Measurements from ENCODE around the gene NR2C2. TPM values are rescaled to one million over a fixed set of nuclear protein-coding genes. Genes with fewer than 3 reads are reported as not detected.
"Not testable (repeated sequence)": the region's sequence is repeated elsewhere in the genome, so short reads cannot be mapped to it uniquely, and the experiment has no call there.

Gene NR2C2
- 13.5 and 19.6 TPM in 2 replicates for total RNA-seq

DNA sequence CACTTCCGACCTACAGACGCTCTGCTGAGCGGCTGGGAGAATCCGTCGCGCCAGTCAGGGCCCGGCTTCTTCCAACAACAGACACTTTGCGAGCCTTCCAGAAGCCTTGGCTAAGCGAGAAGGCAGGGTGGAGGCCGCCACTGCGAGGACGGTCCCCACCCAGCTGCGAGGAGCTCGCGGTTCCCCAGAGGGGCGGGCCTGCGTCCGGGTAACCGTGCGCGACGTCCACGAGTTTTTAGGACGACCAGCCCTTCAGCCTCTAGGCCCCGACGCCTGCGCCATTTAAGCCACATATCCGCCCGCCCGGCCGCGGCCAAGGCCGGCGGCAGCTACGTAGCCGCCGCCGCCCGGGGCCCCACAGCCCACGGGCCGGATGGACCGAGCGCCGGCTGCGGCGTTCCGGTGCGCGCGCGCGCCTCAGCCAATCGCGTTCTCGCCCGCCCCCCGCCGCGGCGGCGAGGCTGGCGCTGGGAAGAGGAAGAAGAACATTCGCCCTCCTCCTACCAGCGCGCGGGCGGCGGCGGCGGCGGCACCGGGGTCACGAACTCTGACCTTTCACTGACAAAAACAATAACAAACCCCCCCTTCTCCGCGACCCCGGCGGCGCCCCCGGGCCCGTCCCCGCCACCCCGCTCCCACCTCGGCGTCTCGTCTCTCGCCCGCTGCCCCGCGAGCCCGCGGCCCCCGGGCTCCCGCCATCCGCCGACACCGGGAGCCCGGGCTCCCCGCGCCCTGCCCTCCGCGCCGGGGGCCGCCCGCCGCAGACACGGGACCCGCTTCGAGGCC lies at the start of gene NR2C2:
Gene NR2C2 (plus strand): TSS at position 484 of the 786 bp plus-strand sequence. CDS start 56,332 bp downstream, outside the sequence.
- peak; percentile 88 to 89 for DNase-seq (ENCODE audit: low read depth in 2 of 2)

DNA sequence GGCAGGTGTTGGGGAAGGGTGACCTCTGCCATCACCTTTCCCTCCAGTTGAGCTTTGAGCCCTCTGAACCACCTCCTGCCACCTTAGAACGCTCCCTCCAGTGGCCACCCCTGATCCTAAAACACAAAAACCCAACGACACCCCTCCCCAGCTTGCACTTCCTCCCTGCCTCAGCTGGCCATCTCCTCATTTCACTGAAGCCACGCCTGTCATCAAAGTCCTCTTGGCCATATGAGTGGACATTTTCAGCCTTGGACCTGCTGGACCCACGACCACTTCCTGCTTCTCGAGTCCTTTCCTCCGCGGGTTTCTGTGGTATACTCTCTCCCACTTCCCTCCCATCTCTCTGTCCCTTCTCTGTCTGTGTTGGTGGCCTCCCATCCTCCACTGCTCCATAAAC lies 48.5 kb upstream of the NR2C2 start:
- no peak for DNase-seq (ENCODE audit: low read depth in 2 of 2)

GRCh38 chr3:14899993-14900618 lies 47.3 kb upstream of the NR2C2 start:
- no peak for DNase-seq (ENCODE audit: low read depth in 2 of 2)

- DNase-seq (ENCODE audit: low read depth in 2 of 2) = peak in 1 of 2 donors; percentile 43
Observed at GRCh38 chr3:14900881-14901873, 46.2 kb upstream of the NR2C2 start.

GRCh38 chr3:14902719-14903118 lies 44.7 kb upstream of the NR2C2 start:
- no peak for DNase-seq (ENCODE audit: low read depth in 2 of 2)

DNA sequence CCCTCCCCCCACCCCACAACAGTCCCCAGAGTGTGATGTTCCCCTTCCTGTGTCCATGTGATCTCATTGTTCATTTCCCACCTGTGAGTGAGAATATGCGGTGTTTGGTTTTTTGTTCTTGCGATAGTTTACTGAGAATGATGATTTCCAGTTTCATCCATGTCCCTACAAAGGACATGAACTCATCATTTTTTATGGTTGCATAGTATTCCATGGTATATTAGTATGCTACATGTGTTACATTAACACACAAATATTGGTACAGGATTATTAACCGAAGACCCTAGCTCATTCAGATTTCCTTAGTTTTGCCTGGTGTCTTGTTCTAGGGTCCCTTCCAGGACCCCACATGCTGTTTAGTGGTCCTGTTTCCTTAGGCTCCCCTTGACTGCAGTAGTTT lies 43.9 kb upstream of the NR2C2 start:
- not testable (repeated sequence) for DNase-seq (ENCODE audit: low read depth in 2 of 2)

DNA sequence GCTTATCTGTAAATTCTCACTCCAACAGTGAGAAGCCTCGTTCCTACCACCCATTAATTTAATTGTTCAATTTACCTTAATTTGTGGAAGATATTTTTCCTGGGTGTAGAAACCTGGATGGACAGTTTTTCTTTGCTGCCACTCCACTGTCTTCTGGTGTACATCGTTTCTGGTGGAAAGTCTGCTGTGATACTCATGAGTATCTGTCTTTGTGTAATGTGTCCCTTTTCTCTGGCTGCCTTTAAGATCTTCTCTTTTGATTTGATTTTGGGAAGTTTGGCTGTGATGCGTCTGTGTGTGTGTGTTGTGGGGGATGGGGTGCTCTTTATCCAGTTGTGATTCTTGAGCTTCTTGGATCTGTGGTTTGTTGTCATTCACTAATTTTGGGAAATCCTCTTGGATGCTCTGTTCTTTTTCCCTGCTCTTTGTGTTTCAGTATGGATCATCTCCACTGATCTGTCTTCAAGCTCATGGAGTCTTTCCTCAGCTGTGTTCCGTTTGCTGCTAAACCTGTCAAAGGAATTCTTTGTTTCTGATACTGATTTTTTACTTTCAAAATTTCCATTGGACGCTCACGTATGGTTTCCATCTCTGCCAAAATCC lies 42.2 kb upstream of the NR2C2 start:
- no peak for DNase-seq (ENCODE audit: low read depth in 2 of 2)

DNA sequence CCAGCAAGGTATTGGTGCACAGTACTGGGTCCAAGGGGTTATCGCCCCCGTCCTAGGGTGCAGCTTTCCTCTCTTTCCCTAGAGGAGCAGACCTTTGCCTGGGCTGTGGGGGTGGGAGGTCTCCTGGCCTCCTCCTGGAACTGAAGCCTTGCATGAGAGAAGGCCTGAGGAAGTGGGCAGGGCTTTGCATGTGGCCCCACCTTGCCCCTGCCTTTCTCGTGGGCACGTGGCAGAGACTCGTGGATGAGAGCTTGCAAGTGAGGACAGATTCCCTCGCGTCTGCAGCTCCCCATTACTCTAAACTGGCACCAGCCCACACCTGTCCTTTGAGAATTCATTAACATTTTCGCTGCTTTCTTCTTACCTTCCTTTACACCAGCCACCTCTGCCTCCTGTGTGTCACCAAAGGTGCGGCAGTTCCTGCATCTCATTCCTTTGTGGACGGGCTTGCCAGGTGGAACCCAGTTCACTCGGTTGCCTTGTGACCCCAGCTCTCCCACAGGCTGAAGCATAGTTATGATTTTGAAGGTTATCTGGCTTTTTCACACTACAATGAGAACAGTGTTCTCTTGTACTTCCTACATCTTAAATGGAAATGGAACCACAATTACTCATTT lies 40.9 kb upstream of the NR2C2 start:
- no peak for DNase-seq (ENCODE audit: low read depth in 2 of 2)

DNA sequence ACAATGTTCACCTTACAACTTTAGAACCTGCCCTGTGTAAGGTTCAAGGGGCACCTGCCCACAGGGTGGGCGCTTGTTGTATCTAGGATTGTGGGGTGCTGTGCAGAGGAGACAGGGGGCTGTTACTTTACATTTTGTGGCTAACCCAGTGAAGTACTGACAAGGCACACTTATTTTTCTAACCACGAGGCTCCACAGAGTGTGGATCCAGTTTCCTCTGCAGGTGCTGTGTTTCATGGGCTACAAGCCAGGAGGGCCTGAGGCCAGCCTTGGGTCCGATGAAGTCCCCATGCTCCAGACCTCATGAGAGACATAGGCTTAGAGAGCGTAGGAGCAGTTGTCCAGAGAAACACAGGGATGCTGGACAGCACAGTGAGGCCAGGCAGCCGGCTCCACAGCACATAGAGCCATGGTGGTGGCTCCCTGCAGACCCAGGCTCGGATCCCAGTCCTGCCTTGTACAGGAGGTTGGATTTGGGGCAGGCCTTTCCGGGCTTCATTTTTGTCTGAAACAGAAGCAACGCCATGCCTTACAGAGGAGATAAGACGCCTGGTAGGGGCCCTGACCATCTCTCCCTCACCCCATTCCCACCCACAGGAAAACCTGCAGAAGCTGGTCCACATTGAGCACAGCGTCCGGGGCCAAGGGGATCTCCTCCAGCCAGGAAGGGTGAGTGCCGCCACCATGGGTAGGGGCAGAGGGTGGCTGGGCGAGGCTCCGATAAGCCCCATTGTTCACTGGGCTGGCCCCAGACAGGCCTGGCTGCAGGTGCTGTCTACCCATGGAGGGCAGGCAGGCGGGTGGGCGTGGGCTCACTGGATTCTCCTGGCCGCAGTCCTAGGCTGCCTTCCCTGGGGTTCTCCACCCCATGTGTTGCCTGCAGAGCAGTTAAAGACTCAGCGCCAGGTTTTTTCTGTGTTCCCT lies 40.1 kb upstream of the NR2C2 start:
- DNase-seq (ENCODE audit: low read depth in 2 of 2) = no peak

- no peak for DNase-seq (ENCODE audit: low read depth in 2 of 2)
Observed at GRCh38 chr3:14909250-14909649, 38.1 kb upstream of the NR2C2 start.

DNA sequence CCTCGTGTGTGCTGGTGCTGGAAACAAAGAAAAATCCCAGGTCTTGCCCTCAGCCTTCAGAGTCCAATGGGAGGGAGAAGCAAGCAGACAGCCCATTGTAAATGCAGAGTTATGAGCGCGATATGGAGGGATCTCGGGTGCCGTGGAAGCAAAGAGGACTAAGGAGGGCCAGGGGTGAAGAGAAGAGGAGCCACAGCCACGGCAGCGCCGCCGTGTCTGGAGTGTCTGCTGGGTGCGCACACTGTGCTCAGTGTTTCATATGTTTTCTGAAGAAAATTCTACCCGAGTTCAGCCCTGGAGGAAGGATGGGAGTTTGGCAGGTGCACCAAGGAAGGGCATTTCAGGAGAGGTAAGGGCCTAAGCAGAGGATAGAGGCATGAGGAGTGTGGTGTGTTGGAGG lies 35.7 kb upstream of the NR2C2 start:
- no peak for DNase-seq (ENCODE audit: low read depth in 2 of 2)

- DNase-seq (ENCODE audit: low read depth in 2 of 2) = no peak
Observed at GRCh38 chr3:14913071-14913925, 34.1 kb upstream of the NR2C2 start.

- DNase-seq (ENCODE audit: low read depth in 2 of 2) = no peak
Observed at GRCh38 chr3:14913926-14914778, 33.2 kb upstream of the NR2C2 start.

- no peak for DNase-seq (ENCODE audit: low read depth in 2 of 2)
Observed at GRCh38 chr3:14914779-14915117, 32.6 kb upstream of the NR2C2 start.

DNA sequence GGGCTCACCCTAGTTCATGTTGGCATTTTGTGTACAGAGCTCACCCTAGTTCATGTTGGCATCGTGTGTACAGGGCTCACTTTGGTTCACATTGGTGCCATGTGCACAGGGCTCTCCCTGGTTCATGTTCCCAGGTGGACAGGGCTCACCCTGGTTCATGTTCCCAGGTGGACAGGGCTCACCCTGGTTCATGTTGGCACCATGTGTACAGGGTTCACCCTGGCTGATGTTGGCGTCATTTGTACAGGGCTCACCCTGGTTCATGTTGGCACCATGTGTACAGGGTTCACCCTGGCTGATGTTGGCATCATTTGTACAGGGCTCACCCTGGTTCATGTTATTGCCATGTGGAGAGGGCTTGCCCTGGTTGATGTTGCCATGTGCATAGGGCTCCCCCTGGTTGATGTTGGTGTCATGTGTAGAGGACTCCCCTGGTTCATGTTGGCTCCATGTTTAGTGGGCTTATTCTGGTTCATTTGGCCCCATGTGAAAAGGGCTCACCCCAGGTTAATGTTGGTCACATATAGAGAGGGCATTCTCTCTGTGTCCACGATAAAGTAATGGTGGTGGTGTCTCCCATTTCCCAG lies 31.7 kb upstream of the NR2C2 start:
- peak in 1 of 2 donors; percentile 27 for DNase-seq (ENCODE audit: low read depth in 2 of 2)

DNA sequence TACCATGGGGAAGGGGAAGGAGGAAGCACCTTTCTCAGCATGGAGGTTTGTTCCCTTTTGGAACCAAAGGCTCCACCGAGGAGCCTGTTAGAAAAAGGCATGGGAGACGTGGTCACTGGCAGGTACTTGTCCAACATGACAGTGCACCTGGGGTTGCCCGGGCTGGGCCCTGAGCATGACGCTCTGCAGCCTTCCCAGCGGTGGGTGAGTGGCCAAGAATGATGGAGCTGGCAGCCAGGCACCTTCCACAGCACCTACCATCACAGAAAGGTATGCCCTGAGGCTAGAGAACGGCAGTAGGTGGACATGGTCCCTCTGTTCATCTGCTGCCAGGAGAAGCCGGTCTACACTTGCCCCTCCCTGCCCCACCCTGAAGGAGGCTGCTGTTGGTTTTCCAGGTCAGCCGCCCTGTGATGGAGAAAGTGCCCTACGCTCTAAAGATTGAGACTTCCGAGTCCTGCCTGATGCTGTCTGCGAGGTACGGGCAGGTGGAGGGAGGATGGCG lies 29.0 kb upstream of the NR2C2 start:
- no peak for DNase-seq (ENCODE audit: low read depth in 2 of 2)

GRCh38 chr3:14920536-14920935 lies 26.8 kb upstream of the NR2C2 start:
- no peak for DNase-seq (ENCODE audit: low read depth in 2 of 2)

Measured in lung microvascular endothelial cell (primary cell).